Breast epithelium (tissue), 3 donors: ENCODE data around the gene NPEPPS.
"Not testable (repeated sequence)": the region's sequence is repeated elsewhere in the genome, so short reads cannot be mapped to it uniquely, and the experiment has no call there.

Experiments
- POLR2A ChIP-seq: fragments of 450-650 bp; IDR thresholded peaks from one replicate; pipeline ENCODE4 v1.6.1; 2016; ENCODE audit warnings: antibody characterized with exemption, mild to moderate bottlenecking, moderate library complexity
- POLR2AphosphoS5 ChIP-seq, 3 donors: sonication (generic); formaldehyde crosslinking; IDR thresholded peaks; one replicate each; pipeline ENCODE4 v1.6.1; 2017; ENCODE audit warnings: antibody characterized with exemption in 3 of 3
- TF ChIP-seq, protein P1 (sequence below), 3 donors: fragments of 450-650 bp; IDR thresholded peaks; one replicate each; pipeline ENCODE4 v1.5.1; 2016 to 2017; ENCODE audit warnings: antibody characterized with exemption in 3 of 3, mild to moderate bottlenecking in 3 of 3, moderate library complexity in 3 of 3

- TF ChIP-seq POLR2A; POLR2AphosphoS5 (IDR thresholded peaks at IDR 0.05): not testable (repeated sequence)
- TF ChIP-seq, protein P1, sequence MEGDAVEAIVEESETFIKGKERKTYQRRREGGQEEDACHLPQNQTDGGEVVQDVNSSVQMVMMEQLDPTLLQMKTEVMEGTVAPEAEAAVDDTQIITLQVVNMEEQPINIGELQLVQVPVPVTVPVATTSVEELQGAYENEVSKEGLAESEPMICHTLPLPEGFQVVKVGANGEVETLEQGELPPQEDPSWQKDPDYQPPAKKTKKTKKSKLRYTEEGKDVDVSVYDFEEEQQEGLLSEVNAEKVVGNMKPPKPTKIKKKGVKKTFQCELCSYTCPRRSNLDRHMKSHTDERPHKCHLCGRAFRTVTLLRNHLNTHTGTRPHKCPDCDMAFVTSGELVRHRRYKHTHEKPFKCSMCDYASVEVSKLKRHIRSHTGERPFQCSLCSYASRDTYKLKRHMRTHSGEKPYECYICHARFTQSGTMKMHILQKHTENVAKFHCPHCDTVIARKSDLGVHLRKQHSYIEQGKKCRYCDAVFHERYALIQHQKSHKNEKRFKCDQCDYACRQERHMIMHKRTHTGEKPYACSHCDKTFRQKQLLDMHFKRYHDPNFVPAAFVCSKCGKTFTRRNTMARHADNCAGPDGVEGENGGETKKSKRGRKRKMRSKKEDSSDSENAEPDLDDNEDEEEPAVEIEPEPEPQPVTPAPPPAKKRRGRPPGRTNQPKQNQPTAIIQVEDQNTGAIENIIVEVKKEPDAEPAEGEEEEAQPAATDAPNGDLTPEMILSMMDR (IDR thresholded peaks at IDR 0.05): not testable (repeated sequence)
Measured at GRCh38 chr17:47539085-47539484, 8.2 kb downstream of the NPEPPS start.
